Gastroesophageal sphincter (tissue), 4 donors: ENCODE measurements around the gene CENPN. TPM values are rescaled to one million over a fixed set of nuclear protein-coding genes. Genes with fewer than 3 reads are reported as not detected.

Source experiments
- ATAC-seq: fragments of 150-250 bp; one replicate; pipeline ENCODE4 v1.9.1; 2016; ENCODE audit warnings: mild to moderate bottlenecking, moderate library complexity
- H3K27ac ChIP-seq, 4 donors: fragments of 200-600 bp; sonication (generic) in 3 of 4; 1 replicate in 3 of 4; 2 replicates in 1 of 4; pipeline ENCODE4 v1.5.1; 2016 to 2019
- H3K27me3 ChIP-seq: fragments of 200-600 bp; sonication (generic); one replicate; pipeline ENCODE4 v1.5.1; 2019
- H3K36me3 ChIP-seq, 2 donors: fragments of 200-600 bp; sonication (generic); one replicate each; pipeline ENCODE4 v1.5.1; 2019; ENCODE audit warnings: control low read depth in 1 of 2
- H3K4me1 ChIP-seq, 3 donors: fragments of 200-600 bp; sonication (generic); 1 replicate in 2 of 3; 2 replicates in 1 of 3; pipeline ENCODE4 v1.5.1; 2016 to 2019; ENCODE audit warnings: control low read depth in 2 of 3
- H3K4me3 ChIP-seq, 2 donors: fragments of 200-600 bp; sonication (generic); one replicate each; pipeline ENCODE4 v1.5.1; 2019; ENCODE audit warnings: mild to moderate bottlenecking in 1 of 2, moderate library complexity in 1 of 2
- H3K9me3 ChIP-seq, 3 donors: fragments of 200-600 bp; sonication (generic); one replicate each; pipeline ENCODE4 v1.5.1; 2017 to 2019; ENCODE audit warnings: control low read depth in 2 of 3
- EP300 ChIP-seq: sonication (generic); formaldehyde crosslinking; IDR thresholded peaks from one replicate; pipeline ENCODE4 v1.6.1; 2017; ENCODE audit warnings: antibody characterized with exemption, mild to moderate bottlenecking
- POLR2A ChIP-seq, 2 donors: fragments of 450-650 bp; IDR thresholded peaks; one replicate each; pipeline ENCODE4 v1.6.1; 2017; ENCODE audit warnings: antibody characterized with exemption in 2 of 2, mild to moderate bottlenecking in 2 of 2, moderate library complexity in 1 of 2
- POLR2AphosphoS5 ChIP-seq: sonication (generic); formaldehyde crosslinking; IDR thresholded peaks from one replicate; pipeline ENCODE4 v1.6.1; 2017; ENCODE audit warnings: antibody characterized with exemption
- WGBS, 2 donors: methylation state at CpG; one replicate each; pipeline ENCODE4 v1.1.5; 2018; ENCODE audit warnings: low coverage in 1 of 2; 5-methylcytosine and 5-hydroxymethylcytosine counted together
- small RNA-seq, 4 donors: library from RNA; depleted of rRNA; stranded (forward); fragments of <200 nt; gene quantifications; one replicate each; pipeline ENCODE3, GENCODE V24; 2016
- total RNA-seq, 4 donors: library from RNA; depleted of rRNA; stranded (reverse); fragments of >200 nt; gene quantifications; one replicate each; pipeline ENCODE4 v1.1.0, GENCODE V29; 2016
- TF ChIP-seq, protein P1 (sequence below), 4 experiments: fragments of 200-600 bp in 2 of 4; fragments of 450-650 bp in 2 of 4; sonication (generic) in 1 of 4; IDR thresholded peaks; one replicate each; pipeline ENCODE4 v1.5.1; 2017 to 2019; ENCODE audit warnings: antibody characterized with exemption in 4 of 4, mild to moderate bottlenecking in 2 of 4, moderate library complexity in 2 of 4

Gene CENPN
- total RNA-seq, 4 donors from 2014 or later = 4.3 to 8.4 (median 6.5) TPM

GRCh38 chr16:81080233-81080632 lies 73.2 kb downstream of the CENPN start:
- H3K4me3 ChIP-seq = no peak overlapping the region
- H3K9me3 ChIP-seq = no peaks in the 10 kb centered on the region
- no peak overlapping the region for H3K27ac ChIP-seq
- no peaks in the 10 kb centered on the region for H3K27me3 ChIP-seq
- ATAC-seq = no peak
- TF ChIP-seq EP300 (no peak), POLR2A (IDR thresholded peaks at IDR 0.05) (no peak), POLR2AphosphoS5 (no peak)
- TF ChIP-seq, protein P1, sequence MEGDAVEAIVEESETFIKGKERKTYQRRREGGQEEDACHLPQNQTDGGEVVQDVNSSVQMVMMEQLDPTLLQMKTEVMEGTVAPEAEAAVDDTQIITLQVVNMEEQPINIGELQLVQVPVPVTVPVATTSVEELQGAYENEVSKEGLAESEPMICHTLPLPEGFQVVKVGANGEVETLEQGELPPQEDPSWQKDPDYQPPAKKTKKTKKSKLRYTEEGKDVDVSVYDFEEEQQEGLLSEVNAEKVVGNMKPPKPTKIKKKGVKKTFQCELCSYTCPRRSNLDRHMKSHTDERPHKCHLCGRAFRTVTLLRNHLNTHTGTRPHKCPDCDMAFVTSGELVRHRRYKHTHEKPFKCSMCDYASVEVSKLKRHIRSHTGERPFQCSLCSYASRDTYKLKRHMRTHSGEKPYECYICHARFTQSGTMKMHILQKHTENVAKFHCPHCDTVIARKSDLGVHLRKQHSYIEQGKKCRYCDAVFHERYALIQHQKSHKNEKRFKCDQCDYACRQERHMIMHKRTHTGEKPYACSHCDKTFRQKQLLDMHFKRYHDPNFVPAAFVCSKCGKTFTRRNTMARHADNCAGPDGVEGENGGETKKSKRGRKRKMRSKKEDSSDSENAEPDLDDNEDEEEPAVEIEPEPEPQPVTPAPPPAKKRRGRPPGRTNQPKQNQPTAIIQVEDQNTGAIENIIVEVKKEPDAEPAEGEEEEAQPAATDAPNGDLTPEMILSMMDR (IDR thresholded peaks at IDR 0.05) = no peak
- H3K4me1 ChIP-seq = peaks cover 0 to 11% (median 0%) of the 10 kb centered on the region in 3 donors
- 55 to 59% methylated on average over 1 of the region's 1 CpG for WGBS, 2 donors
- H3K36me3 ChIP-seq = peaks cover 0 to 12% of the 10 kb centered on the region in 2 donors

DNA sequence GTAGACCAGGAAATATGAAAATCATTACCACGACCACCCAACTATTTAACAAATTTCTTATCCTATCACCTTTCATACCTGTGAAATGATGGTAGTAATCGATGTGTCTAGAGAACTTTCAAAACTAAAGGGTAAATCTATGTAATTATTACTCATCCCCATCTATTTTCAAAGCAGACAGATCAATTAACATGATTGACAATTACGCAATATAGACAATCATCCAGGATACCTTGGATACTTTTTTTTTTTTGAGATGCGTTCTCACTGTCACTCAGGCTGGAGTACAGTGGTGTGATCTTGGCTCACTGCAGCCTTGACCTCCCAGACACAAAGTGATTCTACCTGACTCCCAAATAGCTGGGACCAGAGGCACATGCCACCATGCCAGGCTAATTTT lies 74.0 kb downstream of the CENPN start:
- TF ChIP-seq EP300 (no peak), POLR2AphosphoS5 (no peak), POLR2A (IDR thresholded peaks at IDR 0.05) (no peak)
- TF ChIP-seq, protein P1 (IDR thresholded peaks at IDR 0.05) = no peak
- Histone ChIP-seq H3K4me3 (no peak overlapping the region), H3K27ac (no peak overlapping the region), H3K36me3 (peaks cover 0 to 12% of the 10 kb centered on the region in 2 donors), H3K4me1 (peaks cover 0 to 11% (median 0%) of the 10 kb centered on the region in 3 donors), H3K9me3 (no peaks in the 10 kb centered on the region), H3K27me3 (no peaks in the 10 kb centered on the region)
- 96 to 98% methylated on average over 4 of the region's 4 CpGs for WGBS, 2 donors
- no peak for ATAC-seq

Small RNAs within 50 kb of the gene (small RNA-seq; reads per million reads assigned to genes)
- 0 reads per million in 4 donors for gene AC092718.3

Other genes with a start within 250 kb of the CENPN start
- gene CDYL2, start 202.6 kb upstream of the CENPN start, total RNA-seq = 10 to 100 TPM in 1 of 4 donors, 1 to 10 TPM in 2, under 1 TPM in 1; 0.78 to 11.7 (median 3.2) TPM
- gene CMC2, start 329 bp upstream of the CENPN start, total RNA-seq = 10 to 100 TPM; 13.7 to 64.0 (median 38.2) TPM
- gene ATMIN, start 28.6 kb downstream of the CENPN start, total RNA-seq = 10 to 100 TPM; 31.2 to 37.3 (median 35.0) TPM
- gene C16orf46, start 70.0 kb downstream of the CENPN start, total RNA-seq = 1 to 10 TPM in 1 of 4 donors, under 1 TPM in 2, not detected in 1; 0.42 to 3.9 (median 0.62) TPM
- 10 to 100 TPM; 11.8 to 22.4 (median 12.8) TPM for gene GCSH, start 89.2 kb downstream of the CENPN start, total RNA-seq
- gene BCO1, start 231.5 kb downstream of the CENPN start, total RNA-seq = under 1 TPM in 2 of 4 donors, not detected in 2; 0.12 to 0.27 TPM